ENCODE results near the gene KDM4F.

KDM4F gene

DNA sequence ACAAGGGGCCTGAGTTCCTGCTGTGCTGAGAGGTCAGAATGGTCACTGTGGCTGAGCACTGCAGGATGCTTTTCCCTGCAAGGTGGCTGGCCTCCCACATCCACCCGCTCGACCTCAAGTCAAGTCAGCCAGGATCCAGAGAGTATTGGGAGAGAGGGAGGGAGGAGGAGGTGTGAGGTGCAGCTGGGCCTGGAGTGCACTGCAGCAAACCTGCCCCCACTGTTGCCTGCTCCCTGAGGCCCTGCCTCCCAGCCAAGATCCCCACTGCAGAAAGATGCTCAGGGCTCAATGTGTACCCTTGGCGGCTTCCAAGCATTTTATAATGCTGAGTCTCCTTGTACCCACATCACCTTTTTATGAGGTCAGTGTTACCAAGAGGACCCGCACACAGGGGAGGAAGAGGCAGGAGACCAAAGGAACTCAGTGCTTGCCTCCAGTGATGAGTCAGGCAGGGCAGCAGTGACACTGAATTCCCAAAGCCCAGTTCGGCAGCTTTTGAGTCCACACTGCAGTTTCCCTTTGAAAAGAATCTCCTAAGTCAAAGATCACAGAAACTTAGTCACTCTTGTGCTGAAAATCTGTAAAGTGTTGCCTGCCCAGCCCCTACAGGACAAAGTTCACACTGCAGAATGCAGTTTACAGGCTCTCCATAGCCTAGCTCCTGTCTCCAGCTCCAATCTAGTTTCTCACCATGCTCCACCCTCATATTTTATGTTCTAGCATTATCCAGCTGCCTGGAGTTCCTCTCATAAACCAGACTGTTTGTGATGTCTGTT, 43.5 kb downstream of the KDM4F start:
- peak; percentile 48 for DNase-seq

DNA sequence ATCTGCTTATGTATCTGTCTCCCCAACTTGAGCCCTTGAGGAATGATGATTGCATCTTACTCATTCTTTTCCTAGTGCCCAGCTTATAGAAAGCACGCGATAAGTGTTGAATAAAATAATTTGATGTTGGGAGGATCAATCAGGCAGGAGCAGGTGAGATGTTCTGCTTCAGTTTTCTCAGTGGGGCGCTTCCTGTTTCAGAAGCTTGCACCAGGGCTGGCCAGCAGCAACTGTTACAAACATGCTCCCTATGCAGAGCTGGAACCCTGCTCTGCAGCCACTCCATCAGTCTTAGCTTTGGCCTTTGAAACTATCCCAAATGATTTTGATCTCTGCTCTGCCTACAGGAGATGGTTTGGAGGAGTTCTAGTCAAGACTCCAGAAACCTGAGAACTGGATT, 44.3 kb downstream of the KDM4F start:
- no peak for DNase-seq

DNA sequence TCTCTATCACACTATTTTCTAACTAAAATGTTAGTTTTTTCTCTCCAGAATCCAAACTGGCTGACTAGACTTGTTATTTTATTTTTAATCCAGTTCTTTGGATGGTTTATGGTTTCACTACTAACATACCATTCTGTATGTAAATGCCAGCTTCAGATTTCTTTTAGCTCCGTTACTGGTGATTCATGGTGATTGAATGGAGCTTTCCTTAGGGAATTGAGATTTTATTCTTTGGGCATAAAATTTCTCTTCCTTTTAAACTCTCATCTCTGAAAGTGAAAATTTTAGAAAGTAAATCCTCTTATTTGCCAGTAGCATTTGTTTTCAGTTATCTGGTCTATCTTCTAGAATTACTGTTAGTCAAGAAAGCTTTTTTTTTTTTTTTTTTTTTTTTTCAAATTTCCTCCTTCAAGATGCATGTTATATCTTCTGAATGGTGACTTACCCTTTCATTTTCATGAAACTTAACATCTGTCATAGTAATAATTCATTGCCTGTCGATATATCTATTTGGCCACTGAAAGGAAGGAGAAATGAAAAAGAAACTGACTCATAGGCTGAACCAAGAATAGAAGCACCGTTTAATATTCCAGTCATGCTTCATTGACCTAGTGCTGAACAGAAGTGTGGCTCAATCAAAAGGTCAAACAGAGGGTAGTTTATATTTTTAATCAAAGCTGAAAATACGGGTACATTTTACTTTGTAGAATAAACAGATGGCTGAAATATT, 46.8 kb downstream of the KDM4F start:
- DNase-seq, result peak; percentile 25

DNA sequence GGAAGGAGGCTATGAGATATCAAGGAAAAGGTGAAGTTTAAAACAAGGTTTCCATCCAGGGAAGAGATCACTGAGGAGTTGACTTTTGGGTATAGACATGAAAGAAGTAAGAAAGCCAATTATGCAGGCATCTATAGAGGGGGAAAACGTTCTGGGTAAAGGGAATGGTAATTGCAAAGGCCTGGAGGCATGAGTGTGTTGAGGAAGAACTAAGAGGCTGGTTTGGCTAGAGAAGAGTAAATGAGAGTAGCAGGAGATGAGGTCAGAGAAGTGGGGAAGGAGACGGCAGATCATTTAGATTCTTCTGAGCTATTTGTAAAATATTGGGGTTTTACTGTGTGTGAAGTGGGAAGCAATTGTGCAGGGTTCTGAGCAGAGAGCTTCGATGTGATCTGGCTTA, 48.0 kb downstream of the KDM4F start:
- DNase-seq, result no peak

DNA sequence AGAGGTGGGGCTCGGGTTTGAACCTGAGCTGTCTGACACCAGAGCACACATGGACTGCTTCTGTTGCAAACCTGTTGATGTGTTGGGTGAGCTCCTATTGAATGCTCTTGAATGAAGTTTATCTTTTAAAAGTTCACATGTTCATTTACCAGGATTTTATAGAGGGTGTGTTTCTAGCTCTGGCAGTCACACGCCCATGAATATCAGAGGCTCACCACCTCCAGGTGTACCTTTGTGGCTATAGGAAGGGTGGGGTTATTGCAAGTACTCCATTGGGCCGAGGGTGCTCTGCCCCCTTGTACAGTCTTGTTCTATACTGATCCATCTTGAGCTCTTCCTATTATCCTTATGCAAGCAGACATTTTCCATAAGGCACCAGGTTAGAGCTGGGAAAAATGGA, 49.6 kb downstream of the KDM4F start:
- DNase-seq, result no peak

DNA sequence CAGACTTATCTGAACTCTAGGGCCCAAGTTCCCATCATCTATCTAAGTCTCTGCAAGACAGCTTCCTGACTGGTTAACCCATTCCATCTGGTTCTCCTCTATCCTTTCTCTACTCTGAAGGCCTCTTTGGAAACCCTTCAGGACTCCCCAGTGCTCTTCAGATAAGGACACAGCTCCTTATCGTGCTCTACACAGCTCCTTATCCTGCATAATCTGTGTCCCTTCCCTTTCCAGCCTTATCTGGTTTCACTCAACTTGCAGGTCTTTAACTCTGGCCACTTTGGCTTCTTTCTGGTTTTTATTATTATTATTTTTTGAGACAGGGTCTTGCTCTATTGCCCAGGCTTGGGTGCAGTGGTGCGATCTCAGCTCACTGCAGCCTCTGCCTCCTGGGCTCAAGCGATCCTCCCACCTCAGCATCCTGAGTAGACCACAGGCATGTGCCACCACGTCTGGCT, 51.0 kb downstream of the KDM4F start:
- no peak for DNase-seq

Measured in DMS53 (cell line).